GM21786 (cell line): Measurements from ENCODE around the gene TRMT10C.
"Not testable (repeated sequence)": the region's sequence is repeated elsewhere in the genome, so short reads cannot be mapped to it uniquely, and the experiment has no call there.

Experiments used
- ATAC-seq: cut with Tn5 transposase; IDR thresholded peaks from one replicate; pipeline ENCODE4 v1.9.1; 2021; ENCODE audit not compliant: unreplicated experiment

The TRMT10C gene

GRCh38 chr3:101548527-101549105 is 13.1 kb upstream of the TRMT10C start:
- no peak for ATAC-seq

GRCh38 chr3:101549473-101549872 is 12.2 kb upstream of the TRMT10C start:
- no peak for ATAC-seq

- not testable (repeated sequence) for ATAC-seq
These were observed 10.1 kb upstream of the TRMT10C start for GRCh38 chr3:101551359-101552081.

GRCh38 chr3:101553381-101553780 is 8.3 kb upstream of the TRMT10C start:
- ATAC-seq = not testable (repeated sequence)

DNA sequence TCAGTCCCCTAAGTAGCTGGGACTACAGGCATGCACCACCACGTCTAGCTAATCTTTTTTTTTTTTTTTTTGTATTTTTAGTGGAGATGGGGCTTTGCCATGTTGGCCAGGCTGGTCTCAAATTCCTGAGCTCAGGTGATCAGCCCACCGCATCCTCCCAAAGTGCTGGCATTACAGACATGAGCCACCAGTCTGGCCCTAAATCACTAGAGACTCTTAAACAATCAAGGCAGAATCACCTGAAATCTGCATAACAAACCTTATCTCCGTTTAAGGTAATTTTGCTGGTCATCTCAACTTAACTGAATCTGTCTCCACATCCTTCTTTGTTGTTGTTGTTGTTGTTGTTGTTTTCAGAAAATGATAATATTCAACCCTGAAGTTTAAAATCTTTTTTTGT is 5.6 kb upstream of the TRMT10C start:
- ATAC-seq = no peak

GRCh38 chr3:101567528-101568317 is 6.1 kb downstream of the TRMT10C start:
- ATAC-seq = no peak

- no peak for ATAC-seq
These were observed 9.6 kb downstream of the TRMT10C start for GRCh38 chr3:101571028-101571895.

GRCh38 chr3:101573449-101574387 is 12.1 kb downstream of the TRMT10C start, which contains the start of gene PCNP:
PCNP (plus strand) TSS chr3:101574180; CDS start chr3:101574216, 36 bp downstream.
- peak; percentile 86 for ATAC-seq

- ATAC-seq = peak; percentile 32
These were observed 12.9 kb downstream of the TRMT10C start for GRCh38 chr3:101574388-101575112.

- ATAC-seq = no peak
These were observed 15.6 kb downstream of the TRMT10C start for GRCh38 chr3:101577286-101577685.

DNA sequence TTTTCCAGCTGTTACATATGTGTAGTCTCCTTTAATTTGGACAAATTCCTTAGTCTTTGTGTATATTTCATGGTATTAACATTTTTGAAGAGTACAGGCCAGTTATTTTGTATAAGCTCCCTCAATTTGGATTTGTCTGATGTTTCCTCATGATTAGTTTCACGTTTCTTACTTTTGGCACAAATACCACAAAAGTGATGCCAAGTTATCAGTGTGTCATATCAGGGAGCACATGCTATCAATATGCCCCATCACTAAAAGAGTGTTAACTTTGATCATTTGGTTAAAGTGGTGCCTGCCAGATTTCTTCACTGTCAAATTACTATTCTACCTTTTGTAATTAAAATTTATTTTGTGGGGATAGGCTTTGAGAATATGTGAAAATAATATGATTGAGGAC is 26.9 kb downstream of the TRMT10C start:
- ATAC-seq = no peak

DNA sequence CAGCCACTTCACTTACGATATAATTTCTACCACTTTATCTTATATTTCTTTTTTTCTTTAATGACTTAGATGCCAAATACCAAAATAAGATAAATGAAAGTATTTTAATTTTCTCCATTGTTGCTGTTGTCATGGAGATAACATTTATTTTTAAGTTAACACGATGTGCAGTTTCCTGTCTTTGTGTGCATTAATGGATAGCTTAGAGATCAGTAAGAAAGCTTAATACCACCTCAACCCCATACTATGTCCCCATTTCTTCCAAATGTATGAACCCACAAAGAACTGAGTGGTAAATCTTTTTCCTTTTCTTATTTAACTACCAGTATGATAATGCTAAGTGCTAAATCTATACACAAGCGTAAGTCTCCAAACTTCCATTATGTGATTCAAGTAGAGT is 29.4 kb downstream of the TRMT10C start:
- no peak for ATAC-seq

DNA sequence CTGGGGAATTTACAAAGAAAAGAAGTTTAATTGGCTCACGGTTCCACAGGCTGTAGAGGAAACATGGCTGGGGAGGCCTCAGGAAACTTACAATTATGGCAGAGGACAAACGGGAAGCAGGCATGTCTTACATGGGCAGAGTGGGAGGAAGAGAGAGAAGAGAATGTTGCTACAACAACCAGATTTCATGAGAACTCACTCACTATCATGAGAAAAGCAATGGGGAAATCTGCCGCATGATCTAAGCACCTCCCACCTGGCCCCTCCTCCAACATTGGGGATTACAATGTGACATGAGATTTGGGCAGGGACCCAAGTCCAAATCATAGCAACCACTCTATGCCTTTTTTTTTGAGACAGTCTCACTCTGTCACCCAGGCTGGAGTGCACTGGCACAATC is 41.1 kb downstream of the TRMT10C start:
- ATAC-seq = no peak

DNA sequence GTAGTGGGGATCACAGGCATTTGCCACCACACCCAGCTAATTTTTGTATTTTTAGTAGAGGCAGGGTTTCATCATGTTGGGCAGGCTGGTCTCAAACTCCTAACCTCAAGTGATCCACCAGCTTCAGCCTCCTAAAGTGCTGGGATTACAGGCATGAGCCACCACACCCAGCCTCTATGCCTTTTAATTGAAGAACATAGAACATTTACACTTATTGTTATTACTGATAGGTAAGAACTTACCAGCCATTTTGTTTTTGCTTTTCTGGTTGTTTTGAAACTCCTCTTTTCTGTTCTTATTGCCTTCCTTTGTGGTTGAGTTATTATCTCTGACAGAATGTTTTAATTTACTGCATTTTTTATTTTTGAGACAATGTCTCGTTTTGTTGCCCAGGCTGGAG is 41.5 kb downstream of the TRMT10C start:
- no peak for ATAC-seq

DNA sequence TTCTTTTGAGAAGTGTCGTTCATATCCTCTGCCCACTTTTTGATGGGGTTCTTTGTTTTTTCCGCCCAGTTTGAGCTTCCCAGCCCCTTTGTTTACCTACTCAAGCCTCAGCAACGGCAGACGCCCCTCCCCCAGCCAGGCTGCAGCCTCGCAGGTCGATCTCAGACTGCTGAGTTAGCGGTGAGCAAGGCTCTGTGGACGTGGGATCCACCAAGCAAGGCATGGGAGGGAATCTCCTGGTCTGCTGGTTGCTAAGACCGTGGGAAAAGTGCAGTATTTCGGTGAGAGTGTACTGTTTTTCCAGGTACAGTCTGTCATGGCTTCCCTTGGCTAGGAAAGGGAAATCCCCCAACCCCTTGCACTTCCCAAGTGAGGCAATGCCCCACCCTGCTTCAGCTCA is 43.7 kb downstream of the TRMT10C start:
- ATAC-seq = not testable (repeated sequence)

DNA sequence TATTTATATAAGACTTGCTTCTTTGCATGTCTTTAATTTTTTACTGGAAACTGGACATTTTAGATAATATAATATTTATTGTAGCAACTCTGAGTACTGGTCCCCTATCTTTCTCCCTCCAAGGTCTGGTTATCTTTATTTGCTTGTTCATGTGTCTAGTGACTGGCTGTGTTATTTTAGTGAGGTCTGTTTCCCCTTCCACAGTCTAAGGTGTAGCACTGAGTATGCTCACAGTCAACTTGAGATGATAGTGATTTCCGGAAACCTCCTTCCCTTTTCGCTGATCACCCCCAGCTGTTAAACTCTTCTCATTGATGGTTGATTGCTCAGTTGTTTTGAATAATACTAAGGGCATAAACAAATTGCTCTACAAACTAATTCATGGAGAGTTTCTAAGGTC is 49.4 kb downstream of the TRMT10C start:
- ATAC-seq = no peak

- ATAC-seq = not testable (repeated sequence)
These were observed 51.3 kb downstream of the TRMT10C start for GRCh38 chr3:101613014-101613413.

DNA sequence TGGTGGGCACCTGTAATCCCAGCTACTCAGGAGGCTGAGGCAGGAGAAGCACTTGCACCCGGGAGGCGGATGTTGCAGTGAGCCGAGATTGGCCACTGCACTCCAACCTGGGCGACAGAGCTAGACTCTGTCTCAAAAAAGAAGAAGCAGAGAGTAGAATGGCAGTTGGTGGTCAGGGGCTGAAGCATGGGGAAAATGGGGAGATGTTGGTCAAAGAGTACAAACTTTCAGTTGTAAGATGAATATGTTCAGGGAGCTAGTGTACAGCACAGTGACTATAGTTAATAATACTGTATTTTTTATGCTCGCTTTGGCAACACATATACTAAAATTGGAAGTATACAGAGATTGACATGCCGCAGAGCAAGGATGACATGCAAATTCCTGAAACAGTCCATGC is 53.9 kb downstream of the TRMT10C start:
- no peak for ATAC-seq
